IMR-90 (cell line): ENCODE results near the gene CATSPERE. TPM values are rescaled to one million over a fixed set of nuclear protein-coding genes. Genes with fewer than 3 reads are reported as not detected.

Experiments
- ATAC-seq: fragments of 200-7000 bp; cut with Tn5 transposase; 2 replicates; pipeline ENCODE4 v1.9.1; 2020; ENCODE audit warnings: low read depth, mild to moderate bottlenecking, moderate library complexity
- BruUV-seq: library from RNA; stranded (reverse); fragments of 400-500 nt; replicated peaks from 2 replicates; lab custom pipeline; 2021; lab: Mats Ljungman, UMichigan
- CTCF ChIA-PET: fragments of 300-600 bp; formaldehyde crosslinking; extraction: SDS; loops from one replicate; lab custom pipeline; 2021; ENCODE audit warnings: antibody characterized with exemption; lab: Yijun Ruan, JAX
- POLR2A ChIA-PET: fragments of 300-600 bp; sonication (Branson Sonifier 250); formaldehyde crosslinking; loops from one replicate; lab custom pipeline; 2022; ENCODE audit warnings: antibody characterized with exemption; ENCODE audit not compliant: unreplicated experiment; lab: Charles Lee
- DNase-seq: peaks from one replicate; pipeline ENCODE4 v3.0.0; 2013
- H2AFZ ChIP-seq: replicated peaks from 2 replicates; pipeline ENCODE3; 2013; ENCODE audit warnings: low read length, mild to moderate bottlenecking; ENCODE audit not compliant: poor library complexity
- H2AK5ac ChIP-seq: 2 replicates; pipeline ENCODE4 v1.6.1; 2013; ENCODE audit warnings: low read depth, low read length, inconsistent platforms
- H2AK9ac ChIP-seq: replicated peaks from 2 replicates; pipeline ENCODE3; 2013; ENCODE audit warnings: mild to moderate bottlenecking, low read depth, low read length, moderate library complexity; ENCODE audit not compliant: poor library complexity
- H2BK120ac ChIP-seq: 2 replicates; pipeline ENCODE4 v1.6.1; 2013; ENCODE audit warnings: low read depth, low read length, inconsistent platforms
- H2BK15ac ChIP-seq: 3 replicates; pipeline ENCODE4 v1.6.1; 2013; ENCODE audit warnings: low read depth, low read length, inconsistent platforms
- H2BK20ac ChIP-seq: 2 replicates; pipeline ENCODE4 v1.6.1; 2013; ENCODE audit warnings: low read depth, mild to moderate bottlenecking, inconsistent platforms, low read length, moderate library complexity
- H2BK5ac ChIP-seq: 2 replicates; pipeline ENCODE4 v1.6.1; 2013; ENCODE audit warnings: mild to moderate bottlenecking, low read depth, low read length, inconsistent platforms; ENCODE audit not compliant: poor library complexity, severe bottlenecking
- H3K14ac ChIP-seq: replicated peaks from 2 replicates; pipeline ENCODE4 v1.6.1; 2013; ENCODE audit warnings: low read depth, low read length, inconsistent platforms
- H3K18ac ChIP-seq: 2 replicates; pipeline ENCODE4 v1.6.1; 2013; ENCODE audit warnings: low read depth, low read length, control low read depth
- H3K23ac ChIP-seq: 2 replicates; pipeline ENCODE4 v1.6.1; 2013; ENCODE audit warnings: low read depth, low read length, inconsistent platforms
- H3K27ac ChIP-seq: 2 replicates; pipeline ENCODE4 v1.5.1; 2013; ENCODE audit warnings: mild to moderate bottlenecking, control low read depth, low read length; ENCODE audit not compliant: insufficient read depth
- H3K27me3 ChIP-seq: 2 replicates; pipeline ENCODE4 v1.6.1; 2013; ENCODE audit warnings: low read length; ENCODE audit not compliant: control insufficient read depth, insufficient read depth
- H3K36me3 ChIP-seq: 2 replicates; pipeline ENCODE4 v1.6.1; 2013; ENCODE audit warnings: low read length, mixed read lengths; ENCODE audit not compliant: control insufficient read depth, insufficient read depth
- H3K4ac ChIP-seq: 2 replicates; pipeline ENCODE4 v1.6.1; 2013; ENCODE audit warnings: low read depth, low read length, inconsistent platforms
- H3K4me1 ChIP-seq: 2 replicates; pipeline ENCODE4 v1.6.1; 2013; ENCODE audit warnings: low read length, mixed read lengths; ENCODE audit not compliant: control insufficient read depth, insufficient read depth
- H3K4me2 ChIP-seq: 2 replicates; pipeline ENCODE4 v1.6.1; 2013; ENCODE audit warnings: low read depth, mild to moderate bottlenecking, control low read depth, low read length, moderate library complexity
- H3K4me3 ChIP-seq: 2 replicates; pipeline ENCODE4 v1.5.1; 2013; ENCODE audit warnings: low read depth, mild to moderate bottlenecking, control low read depth, low read length, moderate library complexity; ENCODE audit not compliant: insufficient read depth
- H3K56ac ChIP-seq: 2 replicates; pipeline ENCODE4 v1.6.1; 2013; ENCODE audit warnings: low read length, inconsistent platforms; ENCODE audit not compliant: insufficient read depth; ENCODE audit errors: extremely low read depth
- H3K79me1 ChIP-seq, 2 experiments: 2 replicates each; pipeline ENCODE4 v1.6.1; 2013; ENCODE audit warnings: low read length in 2 of 2, inconsistent platforms in 1 of 2, low read depth in 1 of 2
- H3K9ac ChIP-seq: 2 replicates; pipeline ENCODE4 v1.6.1; 2013; ENCODE audit warnings: low read depth, low read length, control low read depth
- H3K9me1 ChIP-seq: 2 replicates; pipeline ENCODE4 v1.6.1; 2013; ENCODE audit warnings: low read length, inconsistent platforms; ENCODE audit not compliant: insufficient read depth
- H3K9me3 ChIP-seq: 2 replicates; pipeline ENCODE4 v1.6.1; 2013; ENCODE audit warnings: low read length; ENCODE audit not compliant: control insufficient read depth, insufficient read depth
- H4K20me1 ChIP-seq: 2 replicates; pipeline ENCODE4 v1.6.1; 2013; ENCODE audit warnings: low read length, inconsistent platforms; ENCODE audit not compliant: insufficient read depth
- H4K5ac ChIP-seq: 2 replicates; pipeline ENCODE4 v1.6.1; 2013; ENCODE audit warnings: mild to moderate bottlenecking, low read depth, low read length, control low read depth
- H4K8ac ChIP-seq, 2 experiments: 2 replicates each; pipeline ENCODE4 v1.6.1; 2013; ENCODE audit warnings: low read depth in 2 of 2, low read length in 2 of 2, control low read depth in 1 of 2, inconsistent platforms in 1 of 2
- H4K91ac ChIP-seq: 2 replicates; pipeline ENCODE4 v1.6.1; 2013; ENCODE audit warnings: low read depth, low read length, inconsistent platforms; ENCODE audit not compliant: insufficient read depth
- CEBPB ChIP-seq: IDR thresholded peaks from 2 replicates; pipeline ENCODE4 v1.6.1; 2012; ENCODE audit warnings: low read depth, low read length, improper control_type of control experiment
- USF2 ChIP-seq: fragments of 150-350 bp; IDR thresholded peaks from 2 replicates; pipeline ENCODE4 v1.6.1; 2017; ENCODE audit warnings: mild to moderate bottlenecking, antibody characterized with exemption, low read length, low read depth
- WGBS, 2 experiments: methylation state at CpG; one replicate each; pipeline versions ENCODE4 v1.1.5 to v1.1.7; 2013; ENCODE audit warnings: missing lambda C conversion rate in 2 of 2; ENCODE audit not compliant: insufficient read length in 1 of 2; ENCODE audit errors: extremely low coverage in 2 of 2; 5-methylcytosine and 5-hydroxymethylcytosine counted together
- dilution Hi-C: fragments of 300-500 bp; cut with HindIII; formaldehyde crosslinking; loops from one replicate; pipeline ENCODE4 v1.14.3; 2018; ENCODE audit warnings: low sequenced_read_pairs; ENCODE audit not compliant: unreplicated experiment
- in situ Hi-C: fragments of 300-500 bp; cut with MboI; formaldehyde crosslinking; loops from 3 replicates; pipeline ENCODE4 v1.14.3; 2019; ENCODE audit warnings: low sequenced_read_pairs, inconsistent platforms, mixed read lengths
- intact Hi-C: fragments of 100-400 bp; cut with micrococcal nuclease; formaldehyde crosslinking; loops from 2 replicates; pipeline ENCODE4 v1.10.0; 2022
- polyA plus RNA-seq, 3 experiments: library from polyadenylated mRNA; depleted of rRNA; stranded (reverse); fragments of >200 nt; gene quantifications; 2 replicates each; pipeline ENCODE4 v1.2.3, GENCODE V29; 2012; ENCODE audit warnings: low replicate concordance in 1 of 3
- total RNA-seq: library from RNA; depleted of rRNA; stranded (reverse); fragments of >200 nt; gene quantifications from 2 replicates; pipeline ENCODE4 v1.2.3, GENCODE V29; 2012

CATSPERE gene
- total and polyA plus RNA-seq, 2 of the 4 experiments (the other 2 are of a cell fraction), result 0.07 to 0.18 TPM

- no peak overlapping the region for H2AK5ac ChIP-seq
- no peak overlapping the region for H2BK20ac ChIP-seq
- H3K9me3 ChIP-seq, result no peaks in the 10 kb centered on the region
- H2AK9ac ChIP-seq, result no peak overlapping the region
- H3K9me1 ChIP-seq, result no peaks in the 10 kb centered on the region
- no peak for DNase-seq
- no peak overlapping the region for H4K5ac ChIP-seq
- H2BK15ac ChIP-seq, result no peak overlapping the region
- no peak overlapping the region for H3K4ac ChIP-seq
- H3K27me3 ChIP-seq, result no peaks in the 10 kb centered on the region
- no peak overlapping the region for H2BK120ac ChIP-seq
- in situ Hi-C loops (no loop called here), intact Hi-C loops (no loop called here), dilution Hi-C loops (no loop called here)
- no peaks in the 10 kb centered on the region for H4K20me1 ChIP-seq
- H3K56ac ChIP-seq, result no peak overlapping the region
- H4K91ac ChIP-seq, result no peak overlapping the region
- H3K9ac ChIP-seq, result no peak overlapping the region
- ChIA-PET POLR2A (no interaction called here), CTCF (interaction anchor here (0.7 kb wide), 1 partner anchor 79 kb away, joined by 3 read pairs; no protein-coding TSS in a partner anchor)
- H3K4me3 ChIP-seq, result no peak overlapping the region
- no peak overlapping the region for H3K4me2 ChIP-seq
- H3K4me1 ChIP-seq, result no peaks in the 10 kb centered on the region
- H3K14ac ChIP-seq, result no peak overlapping the region
- TF ChIP-seq CEBPB (no peak), USF2 (no peak)
- H3K27ac ChIP-seq, result no peak overlapping the region
- H2BK5ac ChIP-seq, result no peak overlapping the region
- H3K23ac ChIP-seq, result no peak overlapping the region
- BruUV-seq, result no TSS peak
- H3K36me3 ChIP-seq, result no peaks in the 10 kb centered on the region
- H3K79me1 ChIP-seq, result no peaks in the 10 kb centered on the region
- no peak overlapping the region for H4K8ac ChIP-seq
- ATAC-seq, result no peak
- no peak overlapping the region for H2AFZ ChIP-seq
- WGBS, 2 experiments, result no CpG with 5 or more reads among the region's 1 CpG
- no peak overlapping the region for H3K18ac ChIP-seq
Measured at GRCh38 chr1:244556263-244556662, 95.2 kb downstream of the CATSPERE start.
